HEK293 (cell line): ENCODE measurements around the gene SLC9A4.

Experiments
- CTCF ChIA-PET: fragments of 350-600 bp; formaldehyde crosslinking; extraction: SDS; loops from one replicate; lab custom pipeline; 2021; ENCODE audit warnings: antibody characterized with exemption; lab: Yijun Ruan, JAX
- POLR2A ChIA-PET: fragments of 300-600 bp; formaldehyde crosslinking; extraction: SDS; loops from one replicate; lab custom pipeline; 2020; ENCODE audit warnings: antibody characterized with exemption, inconsistent platforms; lab: Yijun Ruan, JAX
- H3K27ac ChIP-seq: fragments of 200-500 bp; sonication (Bioruptor generic); 2 replicates; pipeline ENCODE4 v1.5.1; 2014; ENCODE audit warnings: low read depth, low read length, control low read depth, inconsistent platforms; ENCODE audit errors: extremely low read depth
- H3K36me3 ChIP-seq, 2 experiments: fragments of 200-500 bp in 1 of 2; sonication (Bioruptor generic) in 1 of 2; 1 replicate in 1 of 2; 2 replicates in 1 of 2; pipeline ENCODE4 v1.5.1; 2014 to 2017; ENCODE audit warnings: inconsistent platforms in 2 of 2, low read length in 2 of 2; ENCODE audit not compliant: control insufficient read depth in 2 of 2, insufficient read depth in 1 of 2
- H3K4me1 ChIP-seq: fragments of 200-500 bp; sonication (Bioruptor generic); 2 replicates; pipeline ENCODE4 v1.5.1; 2014; ENCODE audit warnings: mild to moderate bottlenecking, low read length, inconsistent platforms; ENCODE audit not compliant: control insufficient read depth, insufficient read depth
- H3K4me3 ChIP-seq: 2 replicates; pipeline ENCODE4 v1.5.1; 2011; ENCODE audit warnings: low read depth, mild to moderate bottlenecking, control low read depth, low read length, moderate library complexity
- H3K9me3 ChIP-seq: fragments of 200-500 bp; sonication (Bioruptor generic); 2 replicates; pipeline ENCODE4 v1.5.1; 2014; ENCODE audit warnings: low read depth, low read length, inconsistent platforms; ENCODE audit not compliant: control insufficient read depth, insufficient read depth
- BCL11B ChIP-seq: fragments of 450-650 bp; formaldehyde crosslinking; IDR thresholded peaks from 2 replicates; pipeline ENCODE4 v1.5.1; 2016; ENCODE audit warnings: low read depth, missing biosample characterization, missing genetic modification characterization
- GLI2 ChIP-seq: fragments of 450-650 bp; formaldehyde crosslinking; IDR thresholded peaks from 2 replicates; pipeline ENCODE4; 2017; ENCODE audit warnings: missing biosample characterization, missing genetic modification characterization, low read depth, borderline replicate concordance
- GLIS1 ChIP-seq: fragments of 450-650 bp; formaldehyde crosslinking; IDR thresholded peaks from 2 replicates; pipeline ENCODE4 v1.5.1; 2016; ENCODE audit warnings: missing biosample characterization, missing genetic modification characterization
- HOXA7 ChIP-seq: sonication (generic); formaldehyde crosslinking; IDR thresholded peaks from 2 replicates; pipeline ENCODE4 v1.8.1; 2022; ENCODE audit warnings: missing genetic modification reagents, borderline replicate concordance
- IKZF3 ChIP-seq: fragments of 450-650 bp; IDR thresholded peaks from 2 replicates; pipeline ENCODE4 v1.5.0; 2018; ENCODE audit warnings: missing biosample characterization, mild to moderate bottlenecking, missing genetic modification characterization, moderate library complexity
- KLF16 ChIP-seq: fragments of 450-650 bp; formaldehyde crosslinking; IDR thresholded peaks from 2 replicates; pipeline ENCODE4 v1.5.1; 2017; ENCODE audit warnings: missing biosample characterization, missing genetic modification characterization
- OVOL3 ChIP-seq: fragments of 450-650 bp; formaldehyde crosslinking; IDR thresholded peaks from 2 replicates; pipeline ENCODE4 v1.5.1; 2016; ENCODE audit warnings: missing biosample characterization, missing genetic modification characterization
- ZNF112 ChIP-seq: fragments of 450-650 bp; formaldehyde crosslinking; IDR thresholded peaks from 2 replicates; pipeline ENCODE4 v1.5.0; 2017; ENCODE audit warnings: missing biosample characterization, missing genetic modification characterization
- ZNF155 ChIP-seq: fragments of 450-650 bp; formaldehyde crosslinking; IDR thresholded peaks from 2 replicates; pipeline ENCODE4 v1.5.1; 2016; ENCODE audit warnings: missing biosample characterization, missing genetic modification characterization
- ZNF16 ChIP-seq: fragments of 450-650 bp; formaldehyde crosslinking; IDR thresholded peaks from 2 replicates; pipeline ENCODE4 v1.5.1; 2016; ENCODE audit warnings: low read depth, missing biosample characterization, missing genetic modification characterization
- ZNF169 ChIP-seq: fragments of 450-650 bp; formaldehyde crosslinking; IDR thresholded peaks from 2 replicates; pipeline ENCODE4 v1.5.1; 2016; ENCODE audit warnings: missing biosample characterization, missing genetic modification characterization
- ZNF174 ChIP-seq: fragments of 450-650 bp; formaldehyde crosslinking; IDR thresholded peaks from 2 replicates; pipeline ENCODE4 v1.5.0; 2017; ENCODE audit warnings: missing biosample characterization, mild to moderate bottlenecking, missing genetic modification characterization
- ZNF248 ChIP-seq: fragments of 450-650 bp; formaldehyde crosslinking; IDR thresholded peaks from 2 replicates; pipeline ENCODE4 v1.5.1; 2017; ENCODE audit warnings: missing biosample characterization, missing genetic modification characterization
- ZNF274 ChIP-seq, 2 experiments: fragments of 200-500 bp in 1 of 2; fragments of 450-650 bp in 1 of 2; sonication (Bioruptor generic) in 1 of 2; formaldehyde crosslinking in 1 of 2; IDR thresholded peaks; 2 replicates each; pipeline versions ENCODE4 v1.5.1 to v1.6.1; 2014 to 2016; ENCODE audit warnings: borderline replicate concordance in 1 of 2, inconsistent platforms in 1 of 2, low read length in 1 of 2, missing biosample characterization in 1 of 2, missing genetic modification characterization in 1 of 2
- ZNF292 ChIP-seq: fragments of 450-650 bp; formaldehyde crosslinking; IDR thresholded peaks from 2 replicates; pipeline ENCODE4 v1.5.1; 2016; ENCODE audit warnings: low read depth, missing biosample characterization, missing genetic modification characterization, borderline replicate concordance
- ZNF311 ChIP-seq: fragments of 450-650 bp; formaldehyde crosslinking; IDR thresholded peaks from 2 replicates; pipeline ENCODE4 v1.5.1; 2017; ENCODE audit warnings: missing biosample characterization, missing genetic modification characterization, borderline replicate concordance
- ZNF391 ChIP-seq: fragments of 450-650 bp; formaldehyde crosslinking; IDR thresholded peaks from 2 replicates; pipeline ENCODE4 v1.5.1; 2016; ENCODE audit warnings: low read depth, missing biosample characterization, missing genetic modification characterization, borderline replicate concordance
- ZNF561 ChIP-seq: fragments of 450-650 bp; IDR thresholded peaks from 2 replicates; pipeline ENCODE4 v1.5.1; 2018; ENCODE audit warnings: missing biosample characterization, missing genetic modification characterization, borderline replicate concordance
- ZNF600 ChIP-seq: fragments of 450-650 bp; formaldehyde crosslinking; IDR thresholded peaks from 2 replicates; pipeline ENCODE4 v1.5.1; 2016; ENCODE audit warnings: missing biosample characterization, missing genetic modification characterization
- ZNF629 ChIP-seq: fragments of 450-650 bp; formaldehyde crosslinking; IDR thresholded peaks from 2 replicates; pipeline ENCODE4 v1.5.1; 2017; ENCODE audit warnings: missing biosample characterization, missing genetic modification characterization
- ZNF658 ChIP-seq: fragments of 450-650 bp; formaldehyde crosslinking; IDR thresholded peaks from 2 replicates; pipeline ENCODE4; 2016; ENCODE audit warnings: missing biosample characterization, missing genetic modification characterization
- ZNF670 ChIP-seq: fragments of 450-650 bp; formaldehyde crosslinking; IDR thresholded peaks from 2 replicates; pipeline ENCODE4 v1.5.1; 2016; ENCODE audit warnings: missing biosample characterization, missing genetic modification characterization, low read depth
- ZSCAN16 ChIP-seq: fragments of 450-650 bp; formaldehyde crosslinking; IDR thresholded peaks from 2 replicates; pipeline ENCODE4 v1.5.1; 2016; ENCODE audit warnings: missing biosample characterization, missing genetic modification characterization
- ZSCAN30 ChIP-seq: fragments of 450-650 bp; IDR thresholded peaks from 2 replicates; pipeline ENCODE4 v1.5.1; 2018; ENCODE audit warnings: missing biosample characterization, mild to moderate bottlenecking, missing genetic modification characterization, moderate library complexity
- TF ChIP-seq, protein P1 (sequence below): fragments of 450-650 bp; formaldehyde crosslinking; IDR thresholded peaks from 2 replicates; pipeline ENCODE4 v1.5.0; 2017; ENCODE audit warnings: missing biosample characterization, missing genetic modification characterization, borderline replicate concordance
- TF ChIP-seq, protein P2 (sequence below): fragments of 450-650 bp; formaldehyde crosslinking; IDR thresholded peaks from 2 replicates; pipeline ENCODE4 v1.5.1; 2016; ENCODE audit warnings: missing biosample characterization, missing genetic modification characterization, low read depth
- TF ChIP-seq, protein P3 (sequence below): fragments of 450-650 bp; formaldehyde crosslinking; IDR thresholded peaks from 2 replicates; pipeline ENCODE4 v1.5.1; 2016; ENCODE audit warnings: missing biosample characterization, missing genetic modification characterization
- TF ChIP-seq, protein P4 (sequence below): fragments of 450-650 bp; formaldehyde crosslinking; IDR thresholded peaks from 2 replicates; pipeline ENCODE4 v1.5.1; 2016; ENCODE audit warnings: missing biosample characterization, missing genetic modification characterization
- TF ChIP-seq, protein P5 (sequence below): fragments of 450-650 bp; formaldehyde crosslinking; IDR thresholded peaks from 2 replicates; pipeline ENCODE4 v1.5.1; 2016; ENCODE audit warnings: missing biosample characterization, missing genetic modification characterization

The SLC9A4 gene

DNA sequence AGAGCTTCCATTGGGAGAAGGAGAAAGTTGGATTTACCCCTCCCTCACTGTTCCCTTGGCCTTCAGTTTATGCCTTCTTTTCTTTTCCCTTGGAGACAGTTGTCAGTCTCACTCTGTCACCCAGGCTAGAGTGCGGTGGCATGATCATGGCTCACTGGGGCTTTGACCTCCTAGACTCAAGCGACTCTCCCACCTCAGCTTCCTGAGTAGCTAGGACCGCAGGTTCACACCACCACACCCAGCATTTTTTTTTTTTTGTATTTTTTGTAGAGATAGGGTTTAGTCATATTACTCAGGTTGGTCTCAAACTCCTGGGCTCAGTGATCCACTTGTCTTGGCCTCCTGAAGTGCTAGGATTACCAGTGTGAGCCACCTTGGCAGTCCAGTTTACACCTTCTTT is 49.9 kb downstream of the SLC9A4 start:
- POLR2A ChIA-PET, result no interaction called here
- H3K36me3 ChIP-seq, result no peaks in the 10 kb centered on the region
- H3K27ac ChIP-seq, result no peak overlapping the region
- no peaks in the 10 kb centered on the region for H3K4me1 ChIP-seq
- H3K4me3 ChIP-seq, result no peak overlapping the region
- CTCF ChIA-PET, result interaction anchor here (0.7 to 1.2 kb wide), 4 partner anchors 9 to 52 kb away, joined by 3 to 8 read pairs (median 4); partner anchors contain the start of gene SLC9A4
- H3K9me3 ChIP-seq, result no peaks in the 10 kb centered on the region
- TF ChIP-seq KLF16 (tag by site-specific recombination) (no peak), GLIS1 (no peak), ZNF274 (IDR thresholded peaks at IDR 0.05; ENCODE audit: low read length) (no peak), ZNF274 (tag by site-specific recombination; IDR thresholded peaks at IDR 0.05; ENCODE audit: borderline replicate concordance) (no peak), IKZF3 (tag by site-specific recombination) (no peak), ZNF658 (tag by site-specific recombination) (no peak)

DNA sequence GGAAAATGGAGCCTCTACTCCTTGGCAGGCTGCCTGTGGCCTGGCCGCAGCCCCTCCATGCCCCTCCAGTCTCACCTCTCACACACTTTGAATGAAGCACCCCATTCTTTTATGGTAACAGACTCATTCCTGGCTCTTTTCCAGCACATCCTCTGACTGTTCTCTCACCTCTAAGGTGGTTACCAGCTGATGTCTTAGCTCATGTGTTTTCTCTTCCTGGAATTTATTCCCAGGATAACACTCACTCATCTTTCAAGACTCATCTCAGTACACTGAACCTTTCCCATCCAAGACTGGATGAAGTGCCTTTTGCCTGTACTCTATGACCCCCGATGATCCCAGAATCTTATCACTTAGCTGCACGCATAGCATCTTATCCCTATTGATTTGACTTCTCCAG is 50.6 kb downstream of the SLC9A4 start:
- CTCF ChIA-PET, result interaction anchor here (0.7 to 1.2 kb wide), 3 partner anchors 15 to 69 kb away, joined by 3 to 8 read pairs (median 3); no protein-coding TSS in a partner anchor
- H3K4me1 ChIP-seq, result no peaks in the 10 kb centered on the region
- POLR2A ChIA-PET, result no interaction called here

DNA sequence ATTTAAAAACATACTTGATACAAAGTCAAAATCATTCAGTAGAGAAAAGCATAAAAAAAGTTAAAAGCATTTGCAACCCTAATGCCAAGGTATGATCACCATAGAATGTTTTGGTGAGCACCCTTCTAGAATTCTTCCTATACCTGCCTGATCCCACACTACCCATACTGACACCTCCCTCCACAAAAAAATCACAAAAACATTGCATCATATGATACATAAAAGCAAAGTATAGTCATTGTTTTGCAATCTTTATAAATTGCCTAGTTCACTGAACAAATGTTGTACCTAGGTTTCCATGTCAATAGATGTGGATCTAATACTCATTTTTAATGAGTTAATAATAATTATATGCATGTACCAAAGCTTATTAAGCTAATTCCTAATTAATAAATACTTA is 54.1 kb downstream of the SLC9A4 start:
- no peak overlapping the region for H3K27ac ChIP-seq
- H3K4me3 ChIP-seq, result no peak overlapping the region
- no peaks in the 10 kb centered on the region for H3K9me3 ChIP-seq
- POLR2A ChIA-PET, result no interaction called here
- H3K4me1 ChIP-seq, result no peaks in the 10 kb centered on the region
- no peaks in the 10 kb centered on the region for H3K36me3 ChIP-seq
- CTCF ChIA-PET, result interaction anchor here (1.3 kb wide), 1 partner anchor 177 kb away, joined by 4 read pairs; no protein-coding TSS in a partner anchor
- TF ChIP-seq HOXA7 (CRISPR knock-in tag), result no peak
- no peak for TF ChIP-seq GLI2 (tag by site-specific recombination)
- TF ChIP-seq, protein P1, sequence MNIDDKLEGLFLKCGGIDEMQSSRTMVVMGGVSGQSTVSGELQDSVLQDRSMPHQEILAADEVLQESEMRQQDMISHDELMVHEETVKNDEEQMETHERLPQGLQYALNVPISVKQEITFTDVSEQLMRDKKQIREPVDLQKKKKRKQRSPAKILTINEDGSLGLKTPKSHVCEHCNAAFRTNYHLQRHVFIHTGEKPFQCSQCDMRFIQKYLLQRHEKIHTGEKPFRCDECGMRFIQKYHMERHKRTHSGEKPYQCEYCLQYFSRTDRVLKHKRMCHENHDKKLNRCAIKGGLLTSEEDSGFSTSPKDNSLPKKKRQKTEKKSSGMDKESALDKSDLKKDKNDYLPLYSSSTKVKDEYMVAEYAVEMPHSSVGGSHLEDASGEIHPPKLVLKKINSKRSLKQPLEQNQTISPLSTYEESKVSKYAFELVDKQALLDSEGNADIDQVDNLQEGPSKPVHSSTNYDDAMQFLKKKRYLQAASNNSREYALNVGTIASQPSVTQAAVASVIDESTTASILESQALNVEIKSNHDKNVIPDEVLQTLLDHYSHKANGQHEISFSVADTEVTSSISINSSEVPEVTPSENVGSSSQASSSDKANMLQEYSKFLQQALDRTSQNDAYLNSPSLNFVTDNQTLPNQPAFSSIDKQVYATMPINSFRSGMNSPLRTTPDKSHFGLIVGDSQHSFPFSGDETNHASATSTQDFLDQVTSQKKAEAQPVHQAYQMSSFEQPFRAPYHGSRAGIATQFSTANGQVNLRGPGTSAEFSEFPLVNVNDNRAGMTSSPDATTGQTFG (tag by site-specific recombination), result no peak
- no peak for TF ChIP-seq OVOL3
- no peak for TF ChIP-seq ZNF16
- TF ChIP-seq, protein P2, sequence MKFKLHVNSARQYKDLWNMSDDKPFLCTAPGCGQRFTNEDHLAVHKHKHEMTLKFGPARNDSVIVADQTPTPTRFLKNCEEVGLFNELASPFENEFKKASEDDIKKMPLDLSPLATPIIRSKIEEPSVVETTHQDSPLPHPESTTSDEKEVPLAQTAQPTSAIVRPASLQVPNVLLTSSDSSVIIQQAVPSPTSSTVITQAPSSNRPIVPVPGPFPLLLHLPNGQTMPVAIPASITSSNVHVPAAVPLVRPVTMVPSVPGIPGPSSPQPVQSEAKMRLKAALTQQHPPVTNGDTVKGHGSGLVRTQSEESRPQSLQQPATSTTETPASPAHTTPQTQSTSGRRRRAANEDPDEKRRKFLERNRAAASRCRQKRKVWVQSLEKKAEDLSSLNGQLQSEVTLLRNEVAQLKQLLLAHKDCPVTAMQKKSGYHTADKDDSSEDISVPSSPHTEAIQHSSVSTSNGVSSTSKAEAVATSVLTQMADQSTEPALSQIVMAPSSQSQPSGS (tag by site-specific recombination), result no peak
- no peak for TF ChIP-seq ZNF155
- TF ChIP-seq ZNF112, result no peak

More for the DNA sequence above, 50.6 kb downstream of the SLC9A4 start:
- H3K36me3 ChIP-seq, result no peaks in the 10 kb centered on the region
- H3K4me3 ChIP-seq, result no peak overlapping the region
- H3K9me3 ChIP-seq, result no peaks in the 10 kb centered on the region
- TF ChIP-seq, protein P3, sequence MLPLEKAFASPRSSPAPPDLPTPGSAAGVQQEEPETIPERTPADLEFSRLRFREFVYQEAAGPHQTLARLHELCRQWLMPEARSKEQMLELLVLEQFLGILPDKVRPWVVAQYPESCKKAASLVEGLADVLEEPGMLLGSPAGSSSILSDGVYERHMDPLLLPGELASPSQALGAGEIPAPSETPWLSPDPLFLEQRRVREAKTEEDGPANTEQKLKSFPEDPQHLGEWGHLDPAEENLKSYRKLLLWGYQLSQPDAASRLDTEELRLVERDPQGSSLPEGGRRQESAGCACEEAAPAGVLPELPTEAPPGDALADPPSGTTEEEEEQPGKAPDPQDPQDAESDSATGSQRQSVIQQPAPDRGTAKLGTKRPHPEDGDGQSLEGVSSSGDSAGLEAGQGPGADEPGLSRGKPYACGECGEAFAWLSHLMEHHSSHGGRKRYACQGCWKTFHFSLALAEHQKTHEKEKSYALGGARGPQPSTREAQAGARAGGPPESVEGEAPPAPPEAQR (tag by site-specific recombination), result no peak
- TF ChIP-seq ZSCAN30 (tag by site-specific recombination) (no peak), ZNF311 (tag by site-specific recombination) (no peak), ZNF248 (tag by site-specific recombination) (no peak), ZNF391 (tag by site-specific recombination) (no peak), ZNF629 (tag by site-specific recombination) (no peak), ZNF670 (no peak), BCL11B (tag by site-specific recombination) (no peak), ZNF600 (tag by site-specific recombination) (no peak), ZNF169 (no peak), ZSCAN16 (no peak), IKZF3 (tag by site-specific recombination) (no peak), ZNF174 (tag by site-specific recombination) (no peak), ZNF561 (tag by site-specific recombination) (no peak), ZNF292 (tag by site-specific recombination) (no peak)
- TF ChIP-seq, protein P4, sequence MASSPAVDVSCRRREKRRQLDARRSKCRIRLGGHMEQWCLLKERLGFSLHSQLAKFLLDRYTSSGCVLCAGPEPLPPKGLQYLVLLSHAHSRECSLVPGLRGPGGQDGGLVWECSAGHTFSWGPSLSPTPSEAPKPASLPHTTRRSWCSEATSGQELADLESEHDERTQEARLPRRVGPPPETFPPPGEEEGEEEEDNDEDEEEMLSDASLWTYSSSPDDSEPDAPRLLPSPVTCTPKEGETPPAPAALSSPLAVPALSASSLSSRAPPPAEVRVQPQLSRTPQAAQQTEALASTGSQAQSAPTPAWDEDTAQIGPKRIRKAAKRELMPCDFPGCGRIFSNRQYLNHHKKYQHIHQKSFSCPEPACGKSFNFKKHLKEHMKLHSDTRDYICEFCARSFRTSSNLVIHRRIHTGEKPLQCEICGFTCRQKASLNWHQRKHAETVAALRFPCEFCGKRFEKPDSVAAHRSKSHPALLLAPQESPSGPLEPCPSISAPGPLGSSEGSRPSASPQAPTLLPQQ (tag by site-specific recombination), result no peak
- TF ChIP-seq, protein P5, sequence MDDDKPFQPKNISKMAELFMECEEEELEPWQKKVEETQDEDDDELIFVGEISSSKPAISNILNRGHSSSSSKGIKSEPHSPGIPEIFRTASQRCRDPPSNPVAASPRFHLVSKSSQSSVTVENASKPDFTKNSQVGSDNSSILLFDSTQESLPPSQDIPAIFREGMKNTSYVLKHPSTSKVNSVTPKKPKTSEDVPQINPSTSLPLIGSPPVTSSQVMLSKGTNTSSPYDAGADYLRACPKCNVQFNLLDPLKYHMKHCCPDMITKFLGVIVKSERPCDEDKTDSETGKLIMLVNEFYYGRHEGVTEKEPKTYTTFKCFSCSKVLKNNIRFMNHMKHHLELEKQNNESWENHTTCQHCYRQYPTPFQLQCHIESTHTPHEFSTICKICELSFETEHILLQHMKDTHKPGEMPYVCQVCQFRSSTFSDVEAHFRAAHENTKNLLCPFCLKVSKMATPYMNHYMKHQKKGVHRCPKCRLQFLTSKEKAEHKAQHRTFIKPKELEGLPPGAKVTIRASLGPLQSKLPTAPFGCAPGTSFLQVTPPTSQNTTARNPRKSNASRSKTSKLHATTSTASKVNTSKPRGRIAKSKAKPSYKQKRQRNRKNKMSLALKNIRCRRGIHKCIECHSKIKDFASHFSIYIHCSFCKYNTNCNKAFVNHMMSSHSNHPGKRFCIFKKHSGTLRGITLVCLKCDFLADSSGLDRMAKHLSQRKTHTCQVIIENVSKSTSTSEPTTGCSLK (tag by site-specific recombination), result no peak
- H3K27ac ChIP-seq, result no peak overlapping the region
